ENCODE results near the gene RAP2A.

Gene RAP2A

GRCh38 chr13:97446448-97446847 lies 12.5 kb downstream of the RAP2A start:
- FAIRE-seq (no peak), DNase-seq (ENCODE audit: low spot score) (no peak)

DNA sequence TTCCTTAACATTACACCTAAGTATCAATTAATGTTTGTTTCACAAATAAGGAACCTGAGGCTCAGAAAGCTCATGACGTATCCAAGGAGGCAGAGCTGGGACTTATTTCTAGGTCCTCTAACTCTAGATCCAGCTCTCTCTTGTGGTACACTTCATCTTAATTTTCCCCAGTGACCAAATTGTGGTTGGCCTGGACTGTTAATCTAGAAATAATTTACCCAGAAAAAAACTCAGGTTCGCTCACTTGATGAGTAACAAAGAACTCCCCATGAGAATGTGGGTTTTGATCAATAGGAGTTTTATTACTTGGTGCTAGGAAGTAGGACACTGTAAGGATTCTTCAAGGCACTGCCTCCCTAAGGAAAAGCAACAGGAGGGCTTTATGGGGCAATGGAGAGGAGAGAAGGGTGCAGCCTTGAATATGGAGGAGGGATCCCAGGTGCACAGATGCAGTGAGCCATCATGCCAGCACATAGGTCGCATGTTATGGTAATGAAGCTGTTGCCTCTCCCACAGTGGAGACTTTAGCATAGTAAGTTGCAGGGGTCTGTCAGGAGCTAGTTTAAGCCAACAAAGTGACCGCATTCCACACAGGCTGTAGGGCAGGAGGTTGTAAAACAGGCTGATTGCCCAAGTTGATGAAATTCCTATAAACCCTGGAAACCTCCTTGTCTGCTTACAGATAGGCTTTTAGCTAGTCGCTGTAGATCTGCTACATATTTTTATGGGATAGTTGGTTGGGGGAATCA lies 14.7 kb downstream of the RAP2A start:
- no peak for FAIRE-seq
- no peak for DNase-seq (ENCODE audit: low spot score)

- DNase-seq (ENCODE audit: low spot score) = no peak
- FAIRE-seq = no peak
Observed at GRCh38 chr13:97454699-97455098, 20.7 kb downstream of the RAP2A start.

DNA sequence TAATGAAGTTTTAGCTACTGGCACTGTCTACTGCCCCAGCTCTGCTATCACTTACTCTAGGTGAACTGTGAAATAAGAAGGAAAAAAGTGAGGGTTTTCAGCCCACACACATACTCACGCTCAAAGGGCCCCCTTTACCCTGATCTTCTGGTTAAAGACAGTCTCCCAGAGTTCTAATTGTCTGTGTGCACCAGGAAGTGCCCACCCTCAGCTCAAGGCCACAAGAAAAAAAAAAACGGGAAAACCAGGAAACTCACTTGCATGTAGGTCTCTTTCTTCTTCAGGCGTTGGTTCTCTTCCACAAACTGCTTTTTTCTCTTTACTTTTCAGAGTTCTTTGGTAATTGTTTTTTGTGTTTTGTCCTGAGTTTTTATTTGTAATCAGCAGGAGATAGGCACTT lies 22.1 kb downstream of the RAP2A start:
- DNase-seq (ENCODE audit: low spot score) (no peak), FAIRE-seq (no peak)

DNA sequence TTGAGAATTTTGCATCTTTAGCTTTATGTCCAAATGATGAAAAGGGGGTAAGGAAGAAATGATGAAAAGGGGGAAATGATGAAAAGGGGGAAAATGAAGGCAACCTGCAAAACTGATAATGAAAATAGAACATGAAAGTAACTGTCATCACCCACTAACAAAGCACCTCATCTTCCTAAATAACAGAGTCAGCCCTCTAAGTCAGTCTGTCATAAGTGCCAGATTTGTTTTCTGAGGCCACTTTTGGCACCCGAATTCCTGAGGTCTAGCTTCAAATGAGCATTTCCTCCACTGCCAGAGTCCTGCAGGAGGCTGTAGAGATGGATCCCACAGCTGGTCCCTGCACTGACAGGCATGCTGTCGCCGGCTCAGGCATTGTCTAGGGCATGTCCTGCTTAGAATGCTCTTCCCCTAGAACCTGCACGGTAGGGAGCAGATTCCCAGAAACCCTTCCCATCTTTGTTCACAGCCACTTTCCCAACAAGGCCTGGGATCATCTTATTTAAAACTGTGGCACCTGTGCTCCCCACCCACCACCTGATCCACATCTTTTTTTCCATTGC lies 25.3 kb downstream of the RAP2A start:
- no peak for FAIRE-seq
- no peak for DNase-seq (ENCODE audit: low spot score)

DNA sequence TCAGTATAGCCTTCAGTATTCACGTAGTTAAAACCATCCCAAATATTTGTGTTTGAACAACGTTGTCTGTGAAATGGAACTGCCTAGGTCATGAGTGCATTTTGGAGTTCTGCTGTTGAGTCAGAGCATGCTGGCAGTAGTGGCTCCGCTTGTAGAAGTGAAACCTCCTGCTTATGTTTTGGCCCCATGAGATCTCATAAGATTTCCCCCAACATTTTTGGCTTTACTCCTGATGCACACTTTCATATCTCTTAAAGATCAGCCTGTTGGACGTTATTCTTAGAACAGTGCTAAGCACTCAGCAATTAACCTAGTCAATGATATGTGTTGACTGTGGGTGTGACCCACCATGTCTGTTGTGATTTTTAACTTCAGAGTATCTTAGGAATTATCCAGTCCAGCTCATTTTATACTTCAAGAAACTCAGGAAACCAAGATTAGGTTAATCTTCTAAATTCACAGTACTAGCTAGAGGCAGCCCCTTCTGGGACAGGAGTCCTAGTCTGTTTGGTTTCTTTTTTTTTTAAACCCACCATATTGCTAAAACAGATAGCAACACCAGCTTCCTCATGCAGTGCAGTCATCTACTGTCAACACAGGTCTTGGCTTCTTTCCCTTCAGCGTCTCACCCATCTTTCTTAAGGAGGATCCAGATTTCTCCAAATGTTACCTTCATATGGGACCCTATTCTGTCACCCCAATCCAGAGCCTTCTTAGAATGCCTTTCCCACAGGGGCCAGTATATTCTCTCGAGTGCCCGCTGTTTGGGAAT lies 26.2 kb downstream of the RAP2A start:
- DNase-seq (ENCODE audit: low spot score) = no peak
- FAIRE-seq = no peak

DNA sequence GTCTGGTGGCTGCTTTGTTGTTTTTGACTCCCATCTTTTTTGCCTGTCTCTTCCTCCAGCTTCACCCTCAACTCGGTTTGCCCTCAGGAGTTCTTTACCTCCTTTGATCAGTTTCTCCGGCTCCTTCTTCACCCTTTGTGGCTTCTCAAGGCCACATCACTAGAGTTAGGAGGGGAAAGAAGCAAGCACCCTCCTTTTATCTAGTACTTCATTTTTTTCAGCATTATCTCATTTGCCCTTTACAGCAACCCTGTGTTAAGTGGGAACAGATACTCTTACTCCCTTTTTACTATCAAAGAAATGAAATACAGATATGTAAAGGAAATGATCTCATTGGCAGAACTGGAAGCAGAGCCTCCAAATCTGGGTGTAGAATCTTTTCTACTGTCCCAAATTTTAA lies 26.9 kb downstream of the RAP2A start:
- FAIRE-seq (no peak), DNase-seq (ENCODE audit: low spot score) (no peak)

DNA sequence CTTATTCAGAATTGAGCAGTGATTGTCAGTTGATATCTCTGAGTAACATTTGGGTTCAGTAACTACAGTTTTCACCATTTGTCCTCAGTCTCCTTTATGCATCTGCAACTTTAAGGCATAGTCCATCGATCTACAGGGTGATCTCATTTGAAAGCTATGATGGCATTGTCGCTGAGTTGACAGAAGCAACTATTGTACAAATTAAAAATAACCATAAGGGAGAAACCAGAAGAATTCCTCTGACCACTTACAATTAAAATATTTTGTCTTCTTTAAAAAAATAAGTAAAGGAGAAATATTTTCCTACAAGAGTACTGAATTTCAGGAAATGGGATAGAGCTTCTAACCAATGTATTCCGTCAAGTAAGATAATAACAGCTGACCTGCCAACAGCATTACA lies 30.6 kb downstream of the RAP2A start:
- FAIRE-seq = no peak

DNA sequence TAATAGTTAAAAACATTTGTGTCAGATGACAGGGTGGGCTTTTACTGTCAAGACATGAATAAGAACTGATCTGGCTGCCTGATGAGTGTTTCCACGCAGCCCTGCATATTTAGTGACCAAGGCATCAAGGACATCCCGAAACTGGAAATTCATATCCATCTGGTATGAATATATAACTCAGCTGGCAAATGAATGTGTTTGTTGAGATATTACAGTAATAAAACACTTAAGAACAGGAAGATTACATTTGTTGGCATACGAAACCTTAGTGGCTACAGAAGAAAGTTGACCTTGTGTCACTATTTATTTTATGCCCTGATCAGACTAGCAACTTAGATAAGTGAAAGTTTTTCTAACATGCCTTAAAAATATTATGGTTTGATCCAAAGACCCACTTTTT lies 32.8 kb downstream of the RAP2A start:
- DNase-seq (ENCODE audit: low spot score) (no peak), FAIRE-seq (no peak)

More for the DNA sequence above, 30.6 kb downstream of the RAP2A start:
- no peak for DNase-seq (ENCODE audit: low spot score)

- FAIRE-seq (no peak), DNase-seq (ENCODE audit: low spot score) (no peak)
Observed at GRCh38 chr13:97468331-97468730, 34.4 kb downstream of the RAP2A start.

GRCh38 chr13:97471711-97472110 lies 37.7 kb downstream of the RAP2A start:
- no peak for FAIRE-seq
- no peak for DNase-seq (ENCODE audit: low spot score)

- DNase-seq (ENCODE audit: low spot score) = no peak
- FAIRE-seq = no peak
Observed at GRCh38 chr13:97474349-97474980, 40.5 kb downstream of the RAP2A start.

DNA sequence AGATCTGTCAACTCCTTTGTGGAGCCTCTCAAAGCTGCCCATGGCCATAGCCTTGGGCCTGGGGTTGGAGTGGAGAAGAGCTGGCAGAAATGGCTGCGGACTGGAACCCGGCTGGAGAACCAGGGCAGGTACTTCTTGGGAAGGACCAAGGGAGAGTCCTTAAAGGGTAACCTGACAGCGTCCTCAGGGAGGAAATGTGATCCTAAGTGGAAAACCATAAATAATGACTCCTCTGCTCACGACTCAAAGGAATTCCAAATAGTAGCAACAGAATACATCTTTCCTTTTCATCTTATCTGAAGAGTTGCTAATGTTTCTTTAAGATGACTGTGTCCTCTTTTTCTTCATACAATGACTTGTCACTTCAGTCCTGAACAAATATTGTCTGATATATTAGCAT lies 41.0 kb downstream of the RAP2A start:
- FAIRE-seq (no peak), DNase-seq (ENCODE audit: low spot score) (no peak)

- DNase-seq (ENCODE audit: low spot score) (no peak), FAIRE-seq (no peak)
Observed at GRCh38 chr13:97477844-97478243, 43.9 kb downstream of the RAP2A start.

DNA sequence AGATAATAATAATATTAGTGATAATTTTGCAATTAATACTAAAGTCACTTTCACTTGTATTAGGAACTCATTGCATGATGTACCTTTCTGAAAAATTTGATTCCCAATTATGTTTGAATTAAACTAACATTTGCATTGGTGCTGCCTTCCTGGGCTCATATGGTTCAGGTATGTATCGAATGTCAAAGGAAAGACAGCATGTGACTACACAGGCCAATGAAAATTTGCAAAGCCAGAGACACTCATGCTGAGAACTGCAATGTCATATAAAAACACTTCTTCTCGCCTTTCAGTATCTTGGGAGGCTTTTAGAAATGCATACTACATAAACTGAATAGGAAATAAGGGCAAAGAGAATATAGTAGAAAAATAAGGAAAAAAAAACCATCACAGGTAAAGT lies 44.3 kb downstream of the RAP2A start:
- DNase-seq (ENCODE audit: low spot score) (no peak), FAIRE-seq (no peak)

GRCh38 chr13:97483465-97483864 lies 49.5 kb downstream of the RAP2A start:
- FAIRE-seq (no peak), DNase-seq (ENCODE audit: low spot score) (no peak)

GRCh38 chr13:97484301-97484700 lies 50.3 kb downstream of the RAP2A start:
- DNase-seq (ENCODE audit: low spot score) (no peak), FAIRE-seq (no peak)

DNA sequence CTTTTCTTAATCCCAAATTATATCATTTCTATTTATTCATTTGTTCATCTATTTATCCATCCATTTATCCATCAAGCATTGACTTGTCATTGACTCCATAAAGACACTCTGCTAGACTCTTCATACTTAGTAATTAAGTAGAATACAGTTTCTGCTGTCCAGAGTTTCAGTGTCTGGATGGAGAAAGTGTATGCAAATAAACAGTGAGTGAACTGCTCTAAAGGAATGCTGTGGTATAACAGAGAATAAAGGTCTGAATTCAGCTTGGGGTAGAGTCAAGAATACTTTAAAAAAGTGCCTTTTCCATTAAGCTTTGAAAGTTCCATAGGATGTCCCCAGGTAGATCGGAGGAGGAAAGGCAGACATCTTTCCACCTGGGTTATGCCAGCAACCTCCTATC lies 51.4 kb downstream of the RAP2A start:
- no peak for FAIRE-seq
- no peak for DNase-seq (ENCODE audit: low spot score)

DNA sequence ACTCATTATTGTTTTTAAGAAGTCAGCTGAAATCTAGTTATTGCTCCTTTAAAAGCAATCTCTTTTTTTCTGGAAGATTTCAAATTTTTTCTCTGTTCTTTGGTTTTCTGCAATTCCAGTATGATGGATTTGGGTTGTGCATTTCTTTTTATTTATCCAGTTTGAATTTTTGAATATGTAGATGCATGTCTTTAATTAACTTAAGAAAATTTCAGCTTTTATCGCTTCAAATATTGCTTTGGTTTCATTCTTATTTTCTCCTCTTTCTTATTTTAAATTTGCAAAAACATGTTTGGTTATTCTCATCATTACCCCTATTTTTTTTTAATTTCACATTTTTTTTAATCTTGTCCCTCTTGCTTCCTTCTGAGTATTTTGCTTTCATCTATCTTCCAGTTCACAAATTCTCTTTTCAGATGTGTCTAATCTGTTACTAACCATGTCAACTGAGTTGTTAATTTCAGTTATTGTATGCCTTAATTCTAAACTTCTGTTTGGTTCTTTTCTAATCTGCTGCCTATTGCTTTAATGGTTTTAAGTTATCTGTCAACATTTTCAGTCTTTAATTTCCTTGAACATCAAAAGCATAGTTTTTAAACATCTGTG lies 56.8 kb downstream of the RAP2A start:
- no peak for DNase-seq (ENCODE audit: low spot score)
- FAIRE-seq = no peak

DNA sequence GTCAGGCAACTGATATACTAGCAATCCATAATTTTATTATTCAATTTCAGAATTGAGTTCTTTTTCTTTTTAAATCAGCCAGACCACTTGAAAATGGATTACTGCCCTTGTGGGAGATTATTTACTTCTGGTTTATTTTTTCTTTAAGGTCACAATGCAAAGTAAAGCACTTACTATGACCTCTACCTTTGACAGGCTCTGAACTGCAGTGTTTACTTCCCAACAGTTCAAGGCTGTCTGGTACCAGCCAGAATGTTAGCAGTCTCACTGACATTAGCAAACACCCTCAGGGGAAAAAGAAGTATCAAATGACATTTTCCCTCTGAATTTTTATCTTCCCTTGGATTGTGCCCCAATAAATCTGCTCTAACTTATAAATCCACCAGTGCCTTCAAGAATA lies 57.5 kb downstream of the RAP2A start:
- FAIRE-seq = no peak
- no peak for DNase-seq (ENCODE audit: low spot score)

GRCh38 chr13:97492257-97492656 lies 58.3 kb downstream of the RAP2A start:
- FAIRE-seq (no peak), DNase-seq (ENCODE audit: low spot score) (no peak)

All from urothelium cell line (cell line).